NCI-H345 treated with DMSO at 0.1 percent for 48 hours (cell line): Measurements from ENCODE around the gene RAB6B.

Source experiments
- DNase-seq: peaks from one replicate; lab custom pipeline; 2025; ENCODE audit not compliant: unreplicated experiment; lab: John Stamatoyannopoulos, UW

Gene RAB6B

GRCh38 chr3:133895208-133896001 lies at the start of gene RAB6B:
TSS of gene RAB6B (minus strand) at chr3:133895882. CDS start at chr3:133895466, 416 bp downstream.
- no peak for DNase-seq

DNA sequence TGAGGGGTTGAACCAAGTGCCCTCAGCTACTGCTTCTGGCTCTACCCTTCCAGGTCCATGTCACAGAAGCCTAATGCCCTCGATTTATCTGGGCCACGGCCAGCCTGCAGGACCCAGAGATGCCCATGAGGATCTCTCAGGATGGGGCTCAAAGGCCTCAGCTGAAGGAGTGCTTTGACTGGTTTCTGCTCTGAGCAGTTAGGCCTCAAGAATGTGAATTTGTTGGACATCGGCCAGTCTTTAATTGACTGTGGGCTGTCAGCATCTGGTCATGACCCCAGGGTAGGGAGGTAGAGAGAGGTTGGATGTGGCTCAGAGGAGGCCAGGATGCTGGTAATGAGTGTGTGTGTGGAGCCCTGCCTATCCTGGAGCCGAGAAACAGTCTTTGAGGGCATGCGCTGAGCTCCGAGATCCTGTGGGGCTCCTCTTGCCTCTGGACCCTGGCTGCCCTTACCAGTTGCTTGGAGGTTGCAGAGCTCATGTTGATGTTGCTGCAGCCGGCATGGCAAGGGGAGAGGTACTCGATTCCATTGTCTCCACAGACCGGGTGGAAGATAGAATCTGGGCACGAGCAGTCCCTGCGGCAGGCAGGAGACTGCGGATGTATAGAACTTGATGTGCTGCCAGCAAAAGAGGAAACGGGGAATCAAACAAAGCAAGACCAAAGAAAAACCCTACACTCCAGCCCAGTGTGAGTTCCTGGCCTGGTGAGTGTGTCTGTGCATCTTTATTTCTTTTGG lies 49.1 kb upstream of the RAB6B start:
- no peak for DNase-seq

DNA sequence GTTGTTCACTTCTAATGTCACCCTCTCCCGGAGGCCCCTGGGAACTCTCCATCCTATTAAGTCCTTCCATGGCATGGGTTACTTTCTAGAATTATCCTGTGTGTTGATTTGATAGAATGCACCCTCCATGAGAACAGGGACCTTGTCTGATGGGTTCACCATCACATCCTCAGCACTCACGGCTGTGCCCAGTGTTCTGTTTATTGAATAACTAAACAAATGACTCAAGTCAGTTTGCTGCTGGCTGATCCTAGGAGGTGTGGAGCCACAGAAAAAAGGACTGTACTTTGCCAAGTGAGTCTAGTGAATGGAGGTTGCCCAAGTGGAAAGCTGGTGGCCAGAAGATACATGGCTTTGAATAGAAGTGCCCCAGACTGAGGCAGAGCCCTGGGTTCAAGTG lies 48.5 kb upstream of the RAB6B start:
- no peak for DNase-seq

GRCh38 chr3:133943639-133944141 lies 48.0 kb upstream of the RAB6B start:
- no peak for DNase-seq

- DNase-seq, result no peak
Observed at GRCh38 chr3:133943031-133943535, 47.4 kb upstream of the RAB6B start.

DNA sequence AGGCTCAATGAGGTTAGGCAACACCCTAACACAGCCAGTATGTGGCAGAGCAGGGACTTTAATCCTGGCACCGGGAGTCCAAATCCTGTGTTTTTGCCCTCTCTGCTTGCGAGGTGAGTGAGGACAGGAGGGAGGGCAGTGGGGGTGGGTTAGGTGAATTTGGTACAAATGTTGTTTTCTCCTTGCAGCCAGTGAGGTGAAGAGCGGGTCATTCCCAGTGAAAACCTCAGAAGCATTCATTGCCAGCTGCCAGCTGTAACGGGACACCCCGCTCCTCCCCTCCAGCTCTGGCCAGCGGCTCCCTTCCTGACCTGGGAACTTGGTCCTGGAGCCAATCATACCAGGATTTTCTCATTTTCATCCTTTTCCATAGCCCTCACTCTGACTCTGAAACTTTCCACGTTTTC lies 45.7 kb upstream of the RAB6B start:
- DNase-seq, result no peak

- no peak for DNase-seq
Observed at GRCh38 chr3:133940536-133940935, 44.9 kb upstream of the RAB6B start.

GRCh38 chr3:133939463-133939835 lies 43.8 kb upstream of the RAB6B start:
- no peak for DNase-seq

- DNase-seq, result no peak
Observed at GRCh38 chr3:133938770-133939462, 43.2 kb upstream of the RAB6B start.

DNA sequence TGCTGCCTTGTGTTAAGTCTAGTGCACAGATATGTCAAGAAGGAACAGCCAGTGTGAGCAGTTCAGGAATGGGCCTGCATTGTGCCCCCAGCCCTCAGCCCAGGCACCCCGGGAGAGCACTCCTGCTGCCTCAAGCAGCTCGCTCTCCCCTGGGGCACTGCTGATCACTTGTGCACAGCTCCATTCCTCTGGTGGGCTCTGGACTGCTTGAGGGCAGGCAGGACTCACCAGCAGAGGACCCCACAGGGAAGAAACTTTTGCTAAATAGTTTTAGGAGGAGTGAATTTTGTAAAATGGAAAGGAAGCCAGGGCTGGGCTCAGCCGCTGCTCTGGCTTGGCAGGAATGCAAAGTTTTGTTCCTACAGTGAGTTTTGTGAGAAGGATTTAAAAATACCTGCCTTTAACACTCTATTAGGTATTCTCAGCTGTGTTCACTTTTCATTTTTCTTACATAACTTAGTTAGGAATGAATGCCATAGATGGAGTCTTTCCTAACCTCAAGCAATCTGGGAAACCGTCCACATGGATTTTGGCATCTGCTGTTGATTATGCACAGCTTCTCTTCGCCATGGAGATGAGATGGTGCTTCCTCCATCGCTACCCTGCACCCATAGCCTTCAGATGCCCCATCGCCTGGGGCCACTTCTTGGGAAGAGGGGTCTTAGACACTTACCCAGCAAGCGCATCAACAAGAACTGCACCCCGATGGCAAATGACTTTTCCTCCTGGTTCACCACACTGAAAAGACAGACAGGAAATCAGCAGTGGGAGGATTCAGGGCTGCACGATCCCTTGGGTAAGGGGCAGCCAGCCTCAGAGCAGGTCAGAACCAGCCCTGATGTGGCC lies 42.3 kb upstream of the RAB6B start:
- no peak for DNase-seq

- no peak for DNase-seq
Observed at GRCh38 chr3:133937061-133937686, 41.5 kb upstream of the RAB6B start.

DNA sequence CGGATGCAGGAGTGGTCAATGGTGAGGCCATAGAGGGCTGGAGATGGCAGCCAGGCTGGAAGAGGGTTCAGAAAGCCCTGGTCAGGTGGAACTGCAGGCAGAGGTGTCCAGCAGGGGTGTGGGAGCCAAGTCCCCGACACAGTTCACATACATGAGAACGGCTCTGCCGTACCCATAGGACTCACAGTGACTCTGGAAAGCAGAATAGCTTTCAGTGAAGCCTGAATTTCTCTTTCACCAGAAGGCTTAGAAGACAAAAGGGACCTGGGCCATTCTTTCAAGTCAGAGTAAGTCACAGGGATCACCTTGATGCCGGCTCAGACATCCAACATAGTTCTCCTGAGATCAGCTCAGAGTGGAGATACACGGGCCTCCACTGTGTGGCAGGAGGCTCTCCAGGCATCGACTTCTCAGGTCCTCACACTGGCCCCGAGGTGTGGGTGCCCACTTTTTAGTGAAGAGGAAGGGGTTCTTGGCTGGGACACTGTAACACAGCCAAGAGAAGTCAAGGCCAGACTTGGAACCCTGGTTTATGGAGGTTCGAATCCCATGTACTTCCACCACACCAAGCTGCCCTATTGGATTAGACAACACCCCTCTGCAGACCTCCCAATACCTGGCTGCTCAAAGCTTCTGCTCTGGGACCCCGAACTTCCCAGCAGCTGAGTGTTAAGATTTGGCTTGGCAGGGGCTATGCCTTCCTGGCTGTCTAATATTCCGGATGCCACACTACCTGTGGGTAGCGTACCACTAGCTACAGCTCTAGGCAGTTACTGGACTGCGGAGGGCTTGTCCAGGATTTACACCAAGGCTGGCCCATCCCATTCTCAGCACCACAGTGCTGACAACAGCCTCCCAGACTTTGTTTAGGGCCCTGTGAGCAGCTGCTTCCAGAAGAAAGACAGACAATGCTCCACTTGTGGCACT lies 40.4 kb upstream of the RAB6B start:
- DNase-seq, result no peak

GRCh38 chr3:133934996-133935842 lies 39.5 kb upstream of the RAB6B start:
- no peak for DNase-seq

GRCh38 chr3:133934073-133934970 lies 38.6 kb upstream of the RAB6B start:
- no peak for DNase-seq

DNA sequence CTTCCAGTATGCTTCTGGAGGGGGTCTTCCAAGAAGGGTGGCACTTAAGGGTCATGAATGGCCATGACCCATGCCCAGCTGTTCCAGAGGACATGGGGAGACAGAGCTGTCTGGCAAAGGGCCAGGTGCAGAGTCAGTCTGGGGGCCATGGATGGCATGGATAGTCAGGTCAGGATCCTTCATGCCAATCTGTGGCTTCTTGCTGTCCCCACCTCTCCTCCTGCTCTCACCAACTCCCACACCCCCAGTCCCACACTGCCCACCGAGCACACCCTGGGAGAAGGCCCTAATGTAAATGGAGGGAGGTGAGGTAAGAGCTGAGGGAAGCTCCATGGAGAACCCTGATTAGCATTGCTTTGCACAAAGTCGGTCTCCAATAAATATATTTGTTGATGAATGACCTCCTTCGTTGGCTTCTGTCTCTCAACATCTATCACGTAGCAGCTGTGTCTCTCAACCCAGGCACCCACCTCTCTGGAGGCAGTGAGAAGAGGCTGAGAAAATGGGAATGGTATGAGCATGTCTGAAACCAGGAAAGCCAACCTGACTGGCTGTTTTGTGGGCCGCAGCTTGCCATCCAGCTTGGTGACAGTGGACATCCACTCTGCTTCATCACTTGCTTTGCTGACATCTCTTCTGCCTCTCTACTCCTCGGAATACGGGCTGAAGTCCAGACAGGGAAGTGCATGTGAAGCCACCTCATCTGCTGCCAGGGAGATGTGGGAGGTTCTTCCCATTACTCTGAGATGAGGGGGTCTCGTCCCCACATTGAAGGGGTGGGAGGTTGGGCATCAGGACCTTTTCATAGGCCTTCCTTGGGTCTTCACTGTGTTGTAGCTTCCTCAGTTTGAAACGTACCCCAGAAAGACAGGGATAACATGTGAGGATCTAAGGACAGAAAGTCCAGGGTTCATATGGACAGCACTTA lies 37.7 kb upstream of the RAB6B start:
- DNase-seq, result no peak

- DNase-seq, result no peak
Observed at GRCh38 chr3:133932009-133932408, 36.3 kb upstream of the RAB6B start.
